NCI-H1436 treated with DMSO at 0.1 percent for 48 hours (cell line): ENCODE data around the gene PLRG1.
"Not testable (repeated sequence)": the region's sequence is repeated elsewhere in the genome, so short reads cannot be mapped to it uniquely, and the experiment has no call there.

ENCODE experiments used
- DNase-seq: peaks from one replicate; lab custom pipeline; 2025; lab: John Stamatoyannopoulos, UW

PLRG1 gene

GRCh38 chr4:154549894-154550790 is at the start of gene PLRG1:
Gene PLRG1, minus strand, starts transcription at chr4:154550400. Its CDS starts 92 bp downstream, at chr4:154550308.
- DNase-seq, result peak; percentile 78

GRCh38 chr4:154597798-154598774 is 47.9 kb upstream of the PLRG1 start:
- no peak for DNase-seq

GRCh38 chr4:154597281-154597680 is 47.1 kb upstream of the PLRG1 start:
- DNase-seq, result not testable (repeated sequence)

GRCh38 chr4:154595807-154596206 is 45.6 kb upstream of the PLRG1 start:
- no peak for DNase-seq

GRCh38 chr4:154594343-154594742 is 44.1 kb upstream of the PLRG1 start:
- DNase-seq, result not testable (repeated sequence)

GRCh38 chr4:154593868-154594267 is 43.7 kb upstream of the PLRG1 start:
- DNase-seq, result no peak

- DNase-seq, result no peak
These were observed 41.7 kb upstream of the PLRG1 start for GRCh38 chr4:154591890-154592289.

GRCh38 chr4:154590329-154591006 is 40.3 kb upstream of the PLRG1 start, which contains the start of gene FGA:
Gene FGA, minus strand, starts transcription at chr4:154590742. Its CDS starts 55 bp downstream, at chr4:154590687.
- DNase-seq, result no peak

- no peak for DNase-seq
These were observed 39.3 kb upstream of the PLRG1 start for GRCh38 chr4:154589296-154590197.

GRCh38 chr4:154588198-154588597 is 38.0 kb upstream of the PLRG1 start:
- DNase-seq, result no peak

GRCh38 chr4:154586296-154587033 is 36.3 kb upstream of the PLRG1 start:
- DNase-seq, result no peak

- no peak for DNase-seq
These were observed 35.3 kb upstream of the PLRG1 start for GRCh38 chr4:154585369-154586018.

GRCh38 chr4:154584259-154584658 is 34.1 kb upstream of the PLRG1 start:
- no peak for DNase-seq

- no peak for DNase-seq
These were observed 33.5 kb upstream of the PLRG1 start for GRCh38 chr4:154583677-154584076.

GRCh38 chr4:154583230-154583629 is 33.0 kb upstream of the PLRG1 start:
- no peak for DNase-seq

- DNase-seq, result no peak
These were observed 32.5 kb upstream of the PLRG1 start for GRCh38 chr4:154582723-154583122.

- DNase-seq, result no peak
These were observed 29.7 kb upstream of the PLRG1 start for GRCh38 chr4:154579927-154580326.

GRCh38 chr4:154578919-154579318 is 28.7 kb upstream of the PLRG1 start:
- no peak for DNase-seq

- no peak for DNase-seq
These were observed 27.1 kb upstream of the PLRG1 start for GRCh38 chr4:154577324-154577723.

- no peak for DNase-seq
These were observed 24.1 kb upstream of the PLRG1 start for GRCh38 chr4:154574311-154574710.
